K562 (cell line): ENCODE measurements around the gene APOBEC3F. TPM values are rescaled to one million over a fixed set of nuclear protein-coding genes. Genes with fewer than 3 reads are reported as not detected.

Experiments used
- ATAC-seq: fragments of 200-7000 bp; cut with Tn5 transposase; 3 replicates; pipeline ENCODE4 v1.9.1; 2020; ENCODE audit warnings: moderate library complexity
- BruUV-seq: library from RNA; stranded (reverse); fragments of 400-500 nt; replicated peaks from 2 replicates; lab custom pipeline; 2021; lab: Mats Ljungman, UMichigan
- CTCF ChIA-PET: fragments of 300-600 bp; formaldehyde crosslinking; extraction: SDS; loops from one replicate; lab custom pipeline; 2021; ENCODE audit warnings: low intra/inter-chr PET ratio; lab: Yijun Ruan, JAX
- POLR2A ChIA-PET: fragments of 300-600, 350-650 bp; sonication (Branson Sonifier 250); formaldehyde crosslinking; extraction: SDS; loops from one replicate; lab custom pipeline; 2021; ENCODE audit warnings: antibody characterized with exemption, inconsistent platforms; lab: Yijun Ruan, JAX
- DNase-seq, 4 experiments: peaks; one replicate each; pipeline versions ENCODE4 v3.0.0 to v3.0.0-alpha.2; 2011 to 2018; ENCODE audit warnings: low spot score in 3 of 4, mixed read lengths in 3 of 4; ENCODE audit errors: extremely low read depth in 1 of 4
- FAIRE-seq: peaks from 2 replicates; lab custom pipeline; 2011; peaks lifted over from hg19 to GRCh38; lab: Jason Lieb, UNC
- H2AFZ ChIP-seq: 2 replicates; pipeline ENCODE4 v1.6.0; 2011; ENCODE audit warnings: low read depth, low read length, control low read depth, inconsistent platforms
- H3K27ac ChIP-seq: fragments of 200-600 bp; 3 replicates; pipeline ENCODE4 v1.8.0; 2011; ENCODE audit warnings: low read depth, mild to moderate bottlenecking, control low read depth, inconsistent platforms, low read length, moderate library complexity, mixed read lengths; ENCODE audit errors: extremely low read depth
- H3K27me3 ChIP-seq, 2 experiments: fragments of 300-600 bp in 1 of 2; 2 replicates in 1 of 2; 3 replicates in 1 of 2; pipeline versions ENCODE4 v1.6.0 to v1.8.0; 2011; ENCODE audit warnings: inconsistent platforms in 2 of 2, low read length in 2 of 2, mild to moderate bottlenecking in 1 of 2, mixed read lengths in 1 of 2, moderate library complexity in 1 of 2; ENCODE audit not compliant: control insufficient read depth in 2 of 2, insufficient read depth in 2 of 2
- H3K36me3 ChIP-seq: fragments of 300-600 bp; 3 replicates; pipeline ENCODE4 v1.8.0; 2011; ENCODE audit warnings: mild to moderate bottlenecking, low read length, inconsistent platforms; ENCODE audit not compliant: control insufficient read depth, insufficient read depth
- H3K4me1 ChIP-seq, 2 experiments: fragments of 200-600 bp in 1 of 2; replicated peaks in 1 of 2; 2 replicates in 1 of 2; 3 replicates in 1 of 2; pipeline versions ENCODE4 v1.5.1 to v1.8.0; 2011; ENCODE audit warnings: inconsistent platforms in 2 of 2, low read length in 2 of 2, mild to moderate bottlenecking in 1 of 2, mixed read lengths in 1 of 2, moderate library complexity in 1 of 2; ENCODE audit not compliant: control insufficient read depth in 2 of 2, insufficient read depth in 2 of 2
- H3K4me2 ChIP-seq: 2 replicates; pipeline ENCODE4 v1.6.1; 2011; ENCODE audit warnings: low read length, control low read depth, inconsistent platforms, mixed read lengths; ENCODE audit not compliant: insufficient read depth
- H3K4me3 ChIP-seq: fragments of 200-600 bp; sonication (generic), shearing (Covaris generic); 2 replicates; pipeline ENCODE4 v1.5.1; 2016; ENCODE audit warnings: control low read depth, inconsistent platforms
- H3K79me2 ChIP-seq: fragments of 200-600 bp; 3 replicates; pipeline ENCODE4 v1.8.0; 2011; ENCODE audit warnings: low read length, inconsistent platforms; ENCODE audit not compliant: control insufficient read depth, insufficient read depth
- H3K9ac ChIP-seq, 2 experiments: 2 replicates each; pipeline versions ENCODE4 v1.6.0 to v1.6.1; 2011; ENCODE audit warnings: low read depth in 2 of 2, low read length in 2 of 2, control low read depth in 1 of 2, inconsistent platforms in 1 of 2, mild to moderate bottlenecking in 1 of 2, mixed read lengths in 1 of 2; ENCODE audit not compliant: insufficient read depth in 1 of 2
- H3K9me1 ChIP-seq: one replicate; pipeline ENCODE4 v1.6.0; 2011; ENCODE audit warnings: inconsistent platforms, mild to moderate bottlenecking, low read length, moderate library complexity; ENCODE audit not compliant: control insufficient read depth, insufficient read depth
- H3K9me3 ChIP-seq: replicated peaks from 2 replicates; pipeline ENCODE4 v1.5.1; 2011; ENCODE audit warnings: low read depth, low read length, inconsistent platforms; ENCODE audit not compliant: control insufficient read depth, insufficient read depth
- H4K20me1 ChIP-seq: replicated peaks from 2 replicates; pipeline ENCODE4 v1.6.1; 2011; ENCODE audit warnings: low read length, inconsistent platforms, mixed read lengths; ENCODE audit not compliant: control insufficient read depth, insufficient read depth
- CLOCK ChIP-seq: fragments of 250-450 bp; sonication (Bioruptor Pico); IDR thresholded peaks from 2 replicates; pipeline ENCODE4 v1.4.0; 2020; ENCODE audit warnings: mild to moderate bottlenecking, moderate library complexity, borderline replicate concordance
- ETV1 ChIP-seq: fragments of 450-650 bp; conservative IDR thresholded peaks from 2 replicates; pipeline ENCODE4 v1.6.1; 2016; ENCODE audit warnings: missing genetic modification characterization, control low read depth, low read depth, missing compliant biosample characterization
- FOXK2 ChIP-seq, 2 experiments: fragments of 450-650 bp; IDR thresholded peaks in 1 of 2; conservative IDR thresholded peaks in 1 of 2; 2 replicates each; pipeline ENCODE4 v1.6.1; 2016; ENCODE audit warnings: low read depth in 2 of 2, mild to moderate bottlenecking in 1 of 2
- HMGXB4 ChIP-seq: sonication (generic); formaldehyde crosslinking; IDR thresholded peaks from 2 replicates; pipeline ENCODE4 v1.8.1; 2023; ENCODE audit warnings: mild to moderate bottlenecking, missing genetic modification reagents
- POLR2G ChIP-seq: fragments of 200-400 bp; formaldehyde crosslinking; IDR thresholded peaks from 2 replicates; pipeline ENCODE4 v1.6.1; 2017; ENCODE audit warnings: low read depth, mild to moderate bottlenecking, antibody characterized with exemption, low read length, moderate library complexity
- RBFOX2 ChIP-seq: fragments of 200-400 bp; formaldehyde crosslinking; IDR thresholded peaks from 2 replicates; pipeline ENCODE4 v1.6.1; 2017; ENCODE audit warnings: low read depth, mild to moderate bottlenecking, low read length, moderate library complexity
- SMC3 ChIP-seq: conservative IDR thresholded peaks from 2 replicates; pipeline ENCODE4 v1.6.1; 2011; ENCODE audit warnings: low read depth, low read length, improper control_type of control experiment; ENCODE audit not compliant: insufficient read depth
- ZNF780A ChIP-seq: fragments of 250-450 bp; sonication (Bioruptor Pico); IDR thresholded peaks from 2 replicates; pipeline ENCODE4 v1.5.0; 2021; ENCODE audit warnings: mild to moderate bottlenecking
- WGBS: fragments of 100-300 bp; shearing (Covaris generic); methylation state at CpG from one replicate; pipeline ENCODE4 v1.1.6; 2016; ENCODE audit warnings: low coverage, mixed read lengths; ENCODE audit not compliant: insufficient coverage; ENCODE audit errors: missing lambda C conversion rate; 5-methylcytosine and 5-hydroxymethylcytosine counted together
- in situ Hi-C: fragments of 300-500 bp; cut with MboI; formaldehyde crosslinking; loops from 4 replicates; pipeline ENCODE4 v1.15.0; 2018; ENCODE audit warnings: inconsistent platforms, mixed read lengths
- intact Hi-C: fragments of 100-400 bp; cut with micrococcal nuclease; formaldehyde crosslinking; loops from 2 replicates; pipeline ENCODE4 v1.14.2; 2022
- polyA plus RNA-seq, 8 experiments: library from polyadenylated mRNA; depleted of rRNA in 4 of 8; stranded (reverse) in 5 of 8; unstranded in 3 of 8; fragments of >200 nt; fragmentation: Nextera tagmentation in 2 of 8; fragmentation: Illumina TruSeq in 1 of 8; extraction: Ambion mirVana in 2 of 8; extraction: Trizol in 1 of 8; gene quantifications; 2 replicates each; pipeline versions ENCODE4 v1.2.1 to v1.2.3, GENCODE V29; 2011 to 2014; ENCODE audit warnings: inconsistent platforms in 1 of 8, missing spikeins in 1 of 8
- total RNA-seq, 7 experiments: library from RNA; depleted of rRNA in 6 of 7; stranded (reverse); fragments of >200 nt in 6 of 7; fragmentation: Illumina TruSeq in 2 of 7; extraction: Trizol in 2 of 7; gene quantifications; 2 replicates each; pipeline versions ENCODE4 v1.2.1 to v1.2.3, GENCODE V29; 2011 to 2021; ENCODE audit warnings: low replicate concordance in 1 of 7

APOBEC3F gene
- total and polyA plus RNA-seq, 9 of the 15 experiments (the other 6 are each of a cell fraction or from before 2014, with no cell fraction given): 1.1 to 3.3 (median 1.9) TPM

GRCh38 chr22:39017596-39018365, 22.9 kb upstream of the APOBEC3F start:
- in situ Hi-C loops (loop anchor here (25.0 kb wide), 1 partner anchor 955 kb away; the partner anchor contains the start of gene PICK1), intact Hi-C loops (loop anchor here (10.0 kb wide), 1 partner anchor 47 kb away; no protein-coding TSS in a partner anchor)
- H3K9me1 ChIP-seq: peaks cover 2% of the 10 kb centered on the region
- peaks cover 50% of the 10 kb centered on the region for H3K79me2 ChIP-seq
- H3K27me3 ChIP-seq: no peaks in the 10 kb centered on the region
- ChIA-PET POLR2A (no interaction called here), CTCF (no interaction called here)
- BruUV-seq: no TSS peak
- H2AFZ ChIP-seq: no peak overlapping the region
- H4K20me1 ChIP-seq: no peaks in the 10 kb centered on the region
- peak overlapping the region in 1 of 2 experiments; percentile 45; a peak in 1 of 4 replicates for H3K9ac ChIP-seq
- DNase-seq: no peak
- H3K4me2 ChIP-seq: no peak overlapping the region
- no peak for FAIRE-seq
- H3K27ac ChIP-seq: no peak overlapping the region
- H3K4me3 ChIP-seq: no peak overlapping the region
- no peak for ATAC-seq
- peaks cover 20% of the 10 kb centered on the region for H3K36me3 ChIP-seq
- 87% methylated on average over 6 of the region's 18 CpGs for WGBS
- no peaks in the 10 kb centered on the region for H3K9me3 ChIP-seq
- peaks cover 21 to 68% of the 10 kb centered on the region in 2 experiments; a peak in 4 of 5 replicates for H3K4me1 ChIP-seq
- TF ChIP-seq ZNF780A (CRISPR knock-in tag) (no peak), RBFOX2 (peak; percentile 22; the same call in 1 of the 2 replicates), SMC3 (no peak), HMGXB4 (CRISPR knock-in tag) (no peak), FOXK2 (conservative IDR thresholded peaks at IDR 0.05 in 1 of 2, IDR thresholded peaks at IDR 0.05 in 1 of 2; ENCODE audit: low read depth in 2 of 2) (no peak), ETV1 (tag) (no peak), CLOCK (CRISPR knock-in tag) (no peak), POLR2G (no peak)
